ENCODE data around the gene RPL22L1.
"Not testable (repeated sequence)": the region's sequence is repeated elsewhere in the genome, so short reads cannot be mapped to it uniquely, and the experiment has no call there.

DNA sequence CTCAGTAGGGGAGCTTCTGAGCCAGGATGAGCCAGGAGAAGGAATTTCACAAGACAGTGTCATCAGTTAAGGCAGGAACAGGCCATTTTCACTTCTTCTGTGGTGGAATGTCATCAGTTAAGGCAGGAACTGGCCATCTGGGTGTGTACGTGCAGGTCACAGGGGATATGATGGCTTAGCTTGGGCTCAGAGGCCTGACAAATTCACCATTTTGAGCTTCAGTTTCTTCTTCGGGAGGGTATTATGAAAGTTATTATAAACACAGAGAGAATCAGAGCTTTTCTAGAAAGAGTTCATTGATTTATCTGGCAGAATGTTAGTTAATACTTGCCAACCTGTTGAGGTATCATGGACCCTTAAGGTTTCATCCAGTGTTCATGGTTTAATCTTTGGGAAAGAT lies 46.4 kb downstream of the RPL22L1 start:
- not testable (repeated sequence) for TF ChIP-seq CTCF (optimal IDR thresholded peaks at IDR 0.05 in 1 of 3, IDR thresholded peaks at IDR 0.05 in 1 of 3, conservative IDR thresholded peaks at IDR 0.05 in 1 of 3; ENCODE audit: extremely low read depth in 1 of 3, insufficient read depth in 2 of 3, low read length in 3 of 3); EZH2 (IDR thresholded peaks at IDR 0.05; ENCODE audit: low read length)
